Measurements from ENCODE around the gene EXOC3L4.

The EXOC3L4 gene

GRCh38 chr14:103093856-103094405, 594 bp upstream of the EXOC3L4 start:
- H3K4me3 ChIP-seq (replicated peaks in 1 of 2; ENCODE audit: low read depth in 2 of 2, low read length in 2 of 2), result no peak overlapping the region

GRCh38 chr14:103095210-103095778, 769 bp downstream of the EXOC3L4 start:
- no peak for TF ChIP-seq CTCF (IDR thresholded peaks at IDR 0.05; ENCODE audit: low read depth, low read length)
- DNase-seq (ENCODE audit: low read depth in 2 of 2), result no peak
- H3K4me3 ChIP-seq (replicated peaks in 1 of 2; ENCODE audit: low read depth in 2 of 2, low read length in 2 of 2), result no peak overlapping the region

More at GRCh38 chr14:103093856-103094405, 594 bp upstream of the EXOC3L4 start:
- no peak for DNase-seq (ENCODE audit: low read depth in 2 of 2)
- no peak for TF ChIP-seq CTCF (IDR thresholded peaks at IDR 0.05; ENCODE audit: low read depth, low read length)

- no peak for TF ChIP-seq CTCF (IDR thresholded peaks at IDR 0.05; ENCODE audit: low read depth, low read length)
Measured at GRCh38 chr14:103096387-103096786, 1.9 kb downstream of the EXOC3L4 start.

GRCh38 chr14:103097244-103097993, 2.9 kb downstream of the EXOC3L4 start:
- no peak for DNase-seq (ENCODE audit: low read depth in 2 of 2)
- no peak for TF ChIP-seq CTCF (IDR thresholded peaks at IDR 0.05; ENCODE audit: low read depth, low read length)
- H3K4me3 ChIP-seq (replicated peaks in 1 of 2; ENCODE audit: low read depth in 2 of 2, low read length in 2 of 2), result no peak overlapping the region

More at GRCh38 chr14:103096387-103096786, 1.9 kb downstream of the EXOC3L4 start:
- no peak overlapping the region for H3K4me3 ChIP-seq (replicated peaks in 1 of 2; ENCODE audit: low read depth in 2 of 2, low read length in 2 of 2)
- DNase-seq (ENCODE audit: low read depth in 2 of 2), result no peak

- no peak for DNase-seq (ENCODE audit: low read depth in 2 of 2)
- no peak overlapping the region for H3K4me3 ChIP-seq (replicated peaks in 1 of 2; ENCODE audit: low read depth in 2 of 2, low read length in 2 of 2)
- no peak for TF ChIP-seq CTCF (IDR thresholded peaks at IDR 0.05; ENCODE audit: low read depth, low read length)
Measured at GRCh38 chr14:103097994-103098957, 3.8 kb downstream of the EXOC3L4 start.

GRCh38 chr14:103099081-103099732, 4.7 kb downstream of the EXOC3L4 start:
- TF ChIP-seq CTCF (IDR thresholded peaks at IDR 0.05; ENCODE audit: low read depth, low read length), result no peak
- no peak for DNase-seq (ENCODE audit: low read depth in 2 of 2)
- no peak overlapping the region for H3K4me3 ChIP-seq (replicated peaks in 1 of 2; ENCODE audit: low read depth in 2 of 2, low read length in 2 of 2)
